Ascending aorta (tissue), 2 donors: ENCODE data around the gene SALL1. TPM values are rescaled to one million over a fixed set of nuclear protein-coding genes. Genes with fewer than 3 reads are reported as not detected.

Experiments used
- DNase-seq, 2 donors: peaks; one replicate each; pipeline ENCODE4 v3.0.0-alpha.2; 2019; ENCODE audit warnings: low spot score in 2 of 2
- H3K27ac ChIP-seq, 2 donors: fragments of 200-600 bp; sonication (generic); one replicate each; pipeline ENCODE4 v1.5.1; 2016 to 2017; ENCODE audit warnings: mild to moderate bottlenecking in 1 of 2
- H3K27me3 ChIP-seq: fragments of 200-600 bp; sonication (generic); one replicate; pipeline ENCODE4 v1.5.1; 2017
- H3K36me3 ChIP-seq, 2 donors: fragments of 200-600 bp; sonication (generic); one replicate each; pipeline ENCODE4 v1.5.1; 2016
- H3K4me1 ChIP-seq, 2 donors: fragments of 200-600 bp; sonication (generic); one replicate each; pipeline ENCODE4 v1.5.1; 2016 to 2017; ENCODE audit warnings: mild to moderate bottlenecking in 1 of 2
- H3K4me3 ChIP-seq, 2 donors: fragments of 200-600 bp; sonication (generic); one replicate each; pipeline ENCODE4 v1.5.1; 2016 to 2017; ENCODE audit warnings: mild to moderate bottlenecking in 1 of 2
- H3K9me3 ChIP-seq, 2 donors: fragments of 200-600 bp; sonication (generic); one replicate each; pipeline ENCODE4 v1.5.1; 2016
- CTCF ChIP-seq, 3 experiments: fragments of 200-600 bp in 2 of 3; fragments of 450-650 bp in 1 of 3; sonication (generic) in 2 of 3; IDR thresholded peaks; one replicate each; pipeline ENCODE4 v1.5.1; 2016 to 2019; ENCODE audit warnings: antibody characterized with exemption in 3 of 3, mild to moderate bottlenecking in 1 of 3, moderate library complexity in 1 of 3
- intact Hi-C: fragments of 100-400 bp; cut with DNase I; formaldehyde crosslinking; loops from one replicate; pipeline ENCODE4 v1.15.1; 2023
- total RNA-seq: library from RNA; depleted of rRNA; stranded (reverse); fragments of >200 nt; gene quantifications from one replicate; pipeline ENCODE4 v1.1.0, GENCODE V29; 2016

Gene SALL1
- total RNA-seq, 1 donor from 2014 or later, result not detected

- no peaks in the 10 kb centered on the region for H3K36me3 ChIP-seq
- TF ChIP-seq CTCF (IDR thresholded peaks at IDR 0.05), result no peak
- intact Hi-C loops, result no loop called here
Measured at GRCh38 chr16:51181503-51181811, 30.4 kb upstream of the SALL1 start.

GRCh38 chr16:51180719-51181502 lies 29.8 kb upstream of the SALL1 start:
- no peak for DNase-seq
- intact Hi-C loops, result no loop called here
- no peaks in the 10 kb centered on the region for H3K27me3 ChIP-seq
- H3K9me3 ChIP-seq, result no peaks in the 10 kb centered on the region
- no peaks in the 10 kb centered on the region for H3K36me3 ChIP-seq
- H3K27ac ChIP-seq, result no peak overlapping the region
- no peak overlapping the region for H3K4me3 ChIP-seq
- no peak for TF ChIP-seq CTCF (IDR thresholded peaks at IDR 0.05)
- H3K4me1 ChIP-seq, result no peaks in the 10 kb centered on the region

More at GRCh38 chr16:51181503-51181811, 30.4 kb upstream of the SALL1 start:
- H3K27ac ChIP-seq, result no peak overlapping the region
- no peaks in the 10 kb centered on the region for H3K9me3 ChIP-seq
- H3K4me1 ChIP-seq, result no peaks in the 10 kb centered on the region
- H3K4me3 ChIP-seq, result no peak overlapping the region
- DNase-seq, result no peak
- H3K27me3 ChIP-seq, result no peaks in the 10 kb centered on the region

GRCh38 chr16:51175081-51175480 lies 24.0 kb upstream of the SALL1 start:
- intact Hi-C loops, result no loop called here
- no peak for DNase-seq
- no peaks in the 10 kb centered on the region for H3K27me3 ChIP-seq
- no peaks in the 10 kb centered on the region for H3K36me3 ChIP-seq
- H3K27ac ChIP-seq, result no peak overlapping the region
- H3K4me1 ChIP-seq, result no peaks in the 10 kb centered on the region
- TF ChIP-seq CTCF (IDR thresholded peaks at IDR 0.05), result no peak
- no peaks in the 10 kb centered on the region for H3K9me3 ChIP-seq
- H3K4me3 ChIP-seq, result no peak overlapping the region

GRCh38 chr16:51172368-51172767 lies 21.3 kb upstream of the SALL1 start:
- no peaks in the 10 kb centered on the region for H3K27me3 ChIP-seq
- no peak for TF ChIP-seq CTCF (IDR thresholded peaks at IDR 0.05)
- no peak overlapping the region for H3K27ac ChIP-seq
- DNase-seq, result no peak
- no peaks in the 10 kb centered on the region for H3K4me1 ChIP-seq
- no peak overlapping the region for H3K4me3 ChIP-seq
- H3K36me3 ChIP-seq, result no peaks in the 10 kb centered on the region
- intact Hi-C loops, result no loop called here
- no peaks in the 10 kb centered on the region for H3K9me3 ChIP-seq

- H3K9me3 ChIP-seq, result no peaks in the 10 kb centered on the region
- DNase-seq, result no peak
- intact Hi-C loops, result no loop called here
- H3K36me3 ChIP-seq, result no peaks in the 10 kb centered on the region
- no peak for TF ChIP-seq CTCF (IDR thresholded peaks at IDR 0.05)
- H3K27ac ChIP-seq, result no peak overlapping the region
- H3K4me1 ChIP-seq, result no peaks in the 10 kb centered on the region
- H3K27me3 ChIP-seq, result no peaks in the 10 kb centered on the region
- no peak overlapping the region for H3K4me3 ChIP-seq
Measured at GRCh38 chr16:51168755-51169154, 17.7 kb upstream of the SALL1 start.
